Nephron progenitor cell (in vitro differentiated cells): ENCODE results near the gene SECTM1.

Source experiments
- DNase-seq: peaks from one replicate; pipeline ENCODE4 v3.0.0; 2021
- H3K27ac Mint-ChIP-seq: 2 replicates; pipeline ENCODE4 v1.8.0; 2021; ENCODE audit warnings: mild to moderate bottlenecking, moderate library complexity, mixed read lengths
- H3K27me3 Mint-ChIP-seq: 2 replicates; pipeline ENCODE4 v1.8.0; 2021; ENCODE audit warnings: mild to moderate bottlenecking, low read depth, mixed read lengths; ENCODE audit not compliant: poor library complexity
- H3K36me3 Mint-ChIP-seq: 2 replicates; pipeline ENCODE4 v1.8.0; 2021; ENCODE audit warnings: low read depth, mixed read lengths
- H3K4me1 Mint-ChIP-seq: 2 replicates; pipeline ENCODE4 v1.8.0; 2021; ENCODE audit warnings: mixed read lengths
- H3K4me3 Mint-ChIP-seq: 2 replicates; pipeline ENCODE4 v1.8.0; 2021; ENCODE audit warnings: mild to moderate bottlenecking, moderate library complexity, mixed read lengths
- H3K9me3 Mint-ChIP-seq: 2 replicates; pipeline ENCODE4 v1.8.0; 2021; ENCODE audit warnings: mild to moderate bottlenecking, moderate library complexity, mixed read lengths
- CTCF ChIP-seq: fragments of 200-600 bp; sonication (generic); IDR thresholded peaks from 2 replicates; pipeline ENCODE4 v1.5.0; 2021; ENCODE audit warnings: antibody characterized with exemption

The SECTM1 gene

GRCh38 chr17:82334204-82334621 lies 647 bp upstream of the SECTM1 start:
- TF ChIP-seq CTCF, result no peak
- H3K27ac Mint-ChIP-seq, result no peak overlapping the region
- peaks cover 76% of the 10 kb centered on the region for H3K27me3 Mint-ChIP-seq

DNA sequence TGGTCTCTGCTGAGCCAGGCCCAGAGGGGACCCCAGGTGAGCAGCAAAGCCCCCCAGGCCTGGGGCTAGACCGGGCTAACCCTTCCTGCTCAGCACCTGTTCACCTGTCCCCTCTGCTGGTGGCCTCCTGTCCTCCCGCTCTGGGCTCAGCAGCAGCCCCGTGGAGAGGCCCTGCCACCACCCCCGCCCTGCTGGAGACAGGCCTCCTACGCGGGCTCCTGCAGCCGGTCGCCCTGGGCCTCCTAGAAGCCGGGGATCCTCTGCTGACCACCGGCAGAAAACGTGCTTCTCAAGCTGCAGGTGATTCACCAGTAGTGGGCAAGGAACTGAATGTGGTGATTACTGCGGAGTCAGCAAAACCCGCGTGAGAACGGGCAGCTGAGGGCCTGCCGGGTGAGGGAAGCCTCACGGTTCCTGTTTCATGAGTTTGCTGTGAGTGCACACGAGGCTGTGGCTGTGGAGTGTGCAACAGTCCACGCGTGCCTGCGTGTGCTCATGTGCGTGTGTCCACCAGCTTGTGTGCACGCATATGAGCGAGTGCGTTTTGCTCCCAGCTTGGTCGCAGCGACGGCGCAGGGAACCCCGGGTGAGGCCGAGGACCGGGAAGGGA lies 792 bp downstream of the SECTM1 start:
- Mint-ChIP-seq H3K9me3 (no peaks in the 10 kb centered on the region), H3K27ac (no peak overlapping the region), H3K27me3 (peaks cover 72% of the 10 kb centered on the region), H3K4me1 (peaks cover 46% of the 10 kb centered on the region), H3K4me3 (peak overlapping the region; percentile 65), H3K36me3 (no peaks in the 10 kb centered on the region)
- no peak for DNase-seq
- no peak for TF ChIP-seq CTCF

More at GRCh38 chr17:82334204-82334621, 647 bp upstream of the SECTM1 start:
- no peak for DNase-seq
- H3K4me1 Mint-ChIP-seq, result peaks cover 48% of the 10 kb centered on the region
- H3K9me3 Mint-ChIP-seq, result no peaks in the 10 kb centered on the region
- no peaks in the 10 kb centered on the region for H3K36me3 Mint-ChIP-seq
- H3K4me3 Mint-ChIP-seq, result no peak overlapping the region

- DNase-seq, result no peak
- Mint-ChIP-seq H3K27ac (no peak overlapping the region), H3K36me3 (no peaks in the 10 kb centered on the region), H3K4me1 (peaks cover 52% of the 10 kb centered on the region), H3K27me3 (peaks cover 62% of the 10 kb centered on the region), H3K4me3 (peak overlapping the region; percentile 15), H3K9me3 (no peaks in the 10 kb centered on the region)
- no peak for TF ChIP-seq CTCF
Observed at GRCh38 chr17:82331345-82331939, 2.1 kb downstream of the SECTM1 start.

- DNase-seq, result no peak
- Mint-ChIP-seq H3K27me3 (peaks cover 54% of the 10 kb centered on the region), H3K36me3 (no peaks in the 10 kb centered on the region), H3K4me3 (no peak overlapping the region), H3K27ac (no peak overlapping the region), H3K9me3 (no peaks in the 10 kb centered on the region), H3K4me1 (peaks cover 46% of the 10 kb centered on the region)
- TF ChIP-seq CTCF, result no peak
Observed at GRCh38 chr17:82330322-82331239, 3.0 kb downstream of the SECTM1 start.

DNA sequence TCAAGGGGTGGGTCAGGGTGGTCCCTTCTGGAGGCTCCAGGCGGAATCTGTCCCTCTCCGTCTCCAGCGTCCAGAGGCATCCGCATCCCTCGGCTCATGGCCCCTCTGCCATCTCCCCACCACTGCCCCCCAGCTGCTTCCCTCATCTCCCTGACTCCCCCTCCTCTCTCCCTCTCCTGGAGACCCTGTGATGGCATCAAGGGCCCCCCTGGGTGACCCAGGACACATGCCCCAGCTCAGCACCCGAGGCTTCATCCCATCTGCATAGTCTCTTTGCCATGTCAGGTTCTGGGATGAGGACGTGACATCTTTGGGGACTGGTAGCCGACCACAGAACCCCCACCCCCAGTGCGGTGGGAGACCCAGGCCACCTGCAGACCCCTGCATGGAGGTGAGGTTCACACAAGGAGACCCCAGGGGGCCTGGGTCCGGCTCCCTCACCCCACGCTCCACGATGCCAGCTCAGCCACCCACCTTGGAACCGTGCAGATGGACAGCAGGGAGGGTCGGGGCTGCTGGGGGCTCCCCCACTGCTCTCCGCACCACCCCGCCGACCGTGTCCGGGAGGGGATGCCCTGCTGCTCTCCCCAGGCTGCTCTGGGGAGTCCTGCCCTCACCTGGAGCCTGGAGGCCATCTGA lies 3.8 kb downstream of the SECTM1 start:
- no peak for DNase-seq
- Mint-ChIP-seq H3K4me3 (no peak overlapping the region), H3K27ac (no peak overlapping the region), H3K4me1 (peaks cover 40% of the 10 kb centered on the region), H3K9me3 (no peaks in the 10 kb centered on the region), H3K27me3 (peaks cover 49% of the 10 kb centered on the region), H3K36me3 (no peaks in the 10 kb centered on the region)
- no peak for TF ChIP-seq CTCF
